ENCODE results near the gene AGAP1. TPM values are rescaled to one million over a fixed set of nuclear protein-coding genes. Genes with fewer than 3 reads are reported as not detected.

AGAP1 gene
- total RNA-seq, 4 donors from 2014 or later, result 13.7 to 18.5 (median 17.1) TPM

DNA sequence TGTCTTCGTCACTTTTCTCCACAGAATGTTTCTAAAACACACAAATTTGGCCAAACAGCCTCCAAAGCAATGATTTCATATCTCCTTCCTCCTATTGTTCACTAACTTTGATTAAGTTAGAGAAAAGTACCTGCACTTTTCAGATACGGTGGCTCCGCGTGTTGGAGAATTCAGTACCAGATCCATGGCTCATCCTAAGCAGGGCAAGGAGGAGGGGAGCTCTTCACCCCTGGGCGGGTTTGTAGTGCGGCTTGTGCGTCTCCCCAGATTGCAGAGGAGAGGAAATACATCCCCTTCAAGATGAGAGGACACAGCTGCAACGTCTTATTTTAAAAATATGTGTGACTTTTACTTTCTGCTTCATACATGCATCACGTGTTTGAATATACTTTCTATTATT is 333.0 kb downstream of the AGAP1 start:
- intact Hi-C loops (cut with DNase I; ENCODE audit: low total_unique reads), result no loop called here
- no peak for TF ChIP-seq POLR2A (IDR thresholded peaks at IDR 0.05)
- TF ChIP-seq CTCF (IDR thresholded peaks at IDR 0.05), result no peak
- no peak overlapping the region for H3K4me3 ChIP-seq (ENCODE audit: low read depth, poor library complexity, severe bottlenecking)
- no peak for DNase-seq (ENCODE audit: low spot score in 2 of 2)
- WGBS, 2 donors, result 88 to 93% methylated on average over 9 of the region's 9 CpGs

DNA sequence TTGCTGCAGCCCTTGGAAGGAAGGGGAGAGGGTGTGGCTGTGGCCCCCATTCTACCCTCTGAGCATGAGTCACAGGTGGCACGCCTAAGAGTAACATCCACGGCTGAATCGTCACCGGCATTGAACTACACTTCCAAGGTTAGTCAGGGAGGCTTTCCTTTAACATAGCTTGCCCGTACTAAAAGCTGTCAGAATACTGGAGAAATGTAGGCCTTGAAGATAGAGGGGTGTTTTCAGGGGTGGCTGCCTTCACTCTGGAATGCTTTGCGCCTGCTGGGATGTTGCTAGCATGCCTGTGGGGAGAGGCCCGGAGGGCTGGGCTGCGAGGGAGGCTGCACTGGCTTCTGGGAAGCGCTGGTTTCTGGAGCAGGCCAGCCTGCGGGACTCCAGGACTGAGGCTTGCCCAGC is 333.7 kb downstream of the AGAP1 start:
- intact Hi-C loops (cut with DNase I; ENCODE audit: low total_unique reads), result no loop called here
- no peak for TF ChIP-seq POLR2A (IDR thresholded peaks at IDR 0.05)
- no peak for TF ChIP-seq CTCF (IDR thresholded peaks at IDR 0.05)
- no peak overlapping the region for H3K4me3 ChIP-seq (ENCODE audit: low read depth, poor library complexity, severe bottlenecking)
- 70 to 78% methylated on average over 8 to 10 of the region's 10 CpGs for WGBS, 2 donors
- no peak for DNase-seq (ENCODE audit: low spot score in 2 of 2)

DNA sequence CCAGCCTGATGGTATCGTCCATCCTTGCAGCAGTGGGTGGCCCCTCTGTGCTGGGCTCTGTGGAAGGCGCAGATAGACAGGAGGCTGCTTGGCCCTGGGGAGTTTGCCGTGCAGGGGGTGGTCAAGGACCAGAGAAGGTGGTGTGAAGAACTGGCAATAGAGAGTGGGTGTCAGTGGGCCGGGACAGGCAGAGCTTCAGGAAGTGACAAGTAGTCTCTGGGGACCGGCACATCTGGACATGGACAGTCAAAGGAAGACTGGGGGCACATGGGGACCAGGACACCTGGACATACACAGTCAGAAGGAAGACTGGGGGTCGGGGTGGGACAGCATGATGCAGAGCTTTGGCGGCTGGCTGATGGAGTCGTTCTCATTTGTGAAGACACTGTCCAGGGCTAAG is 335.9 kb downstream of the AGAP1 start:
- peak in 1 of 2 donors; percentile 62 for DNase-seq (ENCODE audit: low spot score in 2 of 2)
- intact Hi-C loops (cut with DNase I; ENCODE audit: low total_unique reads), result no loop called here
- WGBS, 2 donors, result 88 to 93% methylated on average over 8 of the region's 8 CpGs

DNA sequence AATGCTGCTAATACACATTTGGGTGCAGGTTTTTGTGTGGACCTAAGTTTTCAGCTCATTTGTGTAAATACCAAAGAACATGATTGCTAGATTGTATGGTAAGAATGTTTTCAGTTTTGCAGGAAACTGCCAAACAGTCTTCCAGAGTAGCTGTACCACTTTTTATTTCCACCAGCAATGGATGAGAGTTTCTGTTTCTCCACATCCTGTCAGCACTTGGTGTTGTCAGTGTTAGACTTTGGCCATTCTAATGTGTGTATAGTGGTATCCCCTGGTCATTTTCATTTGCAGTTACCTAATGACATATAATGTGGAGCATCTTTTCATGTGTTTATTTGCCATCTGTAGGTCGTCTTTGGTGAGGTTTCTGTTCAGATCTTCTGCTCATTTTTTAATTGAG is 337.9 kb downstream of the AGAP1 start:
- no peak for TF ChIP-seq CTCF (IDR thresholded peaks at IDR 0.05)
- TF ChIP-seq POLR2A (IDR thresholded peaks at IDR 0.05), result no peak
- intact Hi-C loops (cut with DNase I; ENCODE audit: low total_unique reads), result no loop called here
- DNase-seq (ENCODE audit: low spot score in 2 of 2), result no peak
- no peak overlapping the region for H3K4me3 ChIP-seq (ENCODE audit: low read depth, poor library complexity, severe bottlenecking)
- WGBS, 2 donors, result 91 to 93% methylated on average over 1 of the region's 1 CpG

More for the DNA sequence above, 335.9 kb downstream of the AGAP1 start:
- no peak overlapping the region for H3K4me3 ChIP-seq (ENCODE audit: low read depth, poor library complexity, severe bottlenecking)
- TF ChIP-seq CTCF (IDR thresholded peaks at IDR 0.05) (no peak), POLR2A (IDR thresholded peaks at IDR 0.05) (no peak)

- 93 to 95% methylated on average over 14 of the region's 14 CpGs for WGBS, 2 donors
- intact Hi-C loops (cut with DNase I; ENCODE audit: low total_unique reads), result no loop called here
- no peak overlapping the region for H3K4me3 ChIP-seq (ENCODE audit: low read depth, poor library complexity, severe bottlenecking)
- TF ChIP-seq POLR2A (IDR thresholded peaks at IDR 0.05) (no peak), CTCF (IDR thresholded peaks at IDR 0.05) (no peak)
- DNase-seq (ENCODE audit: low spot score in 2 of 2), result no peak
These were observed 339.1 kb downstream of the AGAP1 start for GRCh38 chr2:235832941-235833340.

DNA sequence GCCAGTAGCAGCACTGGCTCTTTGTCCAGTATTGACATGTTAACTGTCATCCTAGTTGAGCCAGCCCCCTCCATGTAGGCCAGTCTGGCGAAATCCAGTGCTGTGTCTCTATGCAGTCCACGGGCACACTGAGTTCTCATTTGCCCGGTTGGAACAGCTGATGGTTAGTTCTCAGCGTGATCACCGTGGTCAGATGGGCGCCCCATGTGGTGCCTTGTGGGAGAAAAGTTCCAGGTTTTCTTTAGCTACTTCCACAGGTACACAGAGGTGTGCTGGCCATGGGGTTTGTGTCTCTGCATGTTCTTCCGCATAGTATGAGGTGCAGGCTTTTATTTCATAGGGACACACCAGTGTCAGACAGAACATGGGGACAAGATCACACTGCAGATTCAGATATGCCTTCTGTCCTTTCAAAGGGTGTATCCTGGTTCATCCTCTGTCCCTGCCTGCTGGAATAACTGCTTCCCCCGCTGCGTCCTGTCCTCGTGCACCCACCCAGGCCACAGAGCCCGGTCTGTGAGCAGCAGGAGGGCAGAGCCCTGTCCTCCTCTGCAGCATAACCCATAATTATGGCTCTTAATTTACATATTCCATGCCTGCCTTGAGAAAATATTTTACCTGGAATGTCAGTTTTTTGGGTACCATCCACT is 340.3 kb downstream of the AGAP1 start:
- peak in 1 of 2 donors; percentile 53 for DNase-seq (ENCODE audit: low spot score in 2 of 2)
- intact Hi-C loops (cut with DNase I; ENCODE audit: low total_unique reads), result no loop called here
- WGBS, 2 donors, result 93 to 94% methylated on average over 11 of the region's 11 CpGs
- no peak for TF ChIP-seq CTCF (IDR thresholded peaks at IDR 0.05)
- no peak for TF ChIP-seq POLR2A (IDR thresholded peaks at IDR 0.05)
- H3K4me3 ChIP-seq (ENCODE audit: low read depth, poor library complexity, severe bottlenecking), result no peak overlapping the region
